MM.1S (cell line): ENCODE measurements around the gene RAPGEF2.

Experiments used
- DNase-seq: peaks from one replicate; pipeline ENCODE4 v3.0.0-alpha.2; 2015
- H2AFZ ChIP-seq: fragments of 300-600 bp; sonication (generic); 2 replicates; pipeline ENCODE4 v1.6.0; 2016; ENCODE audit warnings: antibody characterized with exemption, low read length
- H3F3A ChIP-seq: fragments of 300-600 bp; sonication (generic); 2 replicates; pipeline ENCODE4 v1.6.1; 2016; ENCODE audit warnings: mild to moderate bottlenecking, antibody characterized with exemption, low read length, moderate library complexity, mixed read lengths; ENCODE audit not compliant: insufficient read depth
- H3K27ac ChIP-seq: fragments of 300-600 bp; sonication (generic); 2 replicates; pipeline ENCODE4 v1.5.1; 2016; ENCODE audit warnings: mild to moderate bottlenecking, low read length
- H3K27me3 ChIP-seq: fragments of 300-600 bp; sonication (generic); replicated peaks from 2 replicates; pipeline ENCODE4 v1.6.0; 2016; ENCODE audit warnings: low read length; ENCODE audit not compliant: insufficient read depth
- H3K36me3 ChIP-seq: fragments of 300-600 bp; sonication (generic); replicated peaks from 2 replicates; pipeline ENCODE4 v1.6.1; 2016; ENCODE audit warnings: mild to moderate bottlenecking, low read length, mixed read lengths; ENCODE audit not compliant: insufficient read depth
- H3K4me1 ChIP-seq: fragments of 300-600 bp; sonication (generic); 2 replicates; pipeline ENCODE4 v1.6.1; 2016; ENCODE audit warnings: low read length, mixed read lengths
- H3K4me2 ChIP-seq: fragments of 300-600 bp; sonication (generic); 2 replicates; pipeline ENCODE4 v1.6.0; 2016; ENCODE audit warnings: low read depth, low read length
- H3K4me3 ChIP-seq: fragments of 300-600 bp; sonication (generic); 2 replicates; pipeline ENCODE4 v1.5.1; 2016; ENCODE audit warnings: low read length, mixed read lengths
- H3K79me2 ChIP-seq: fragments of 300-600 bp; sonication (generic); 2 replicates; pipeline ENCODE4 v1.6.1; 2016; ENCODE audit warnings: mixed run types, low read length, mixed read lengths
- H3K9ac ChIP-seq: fragments of 300-600 bp; sonication (generic); 2 replicates; pipeline ENCODE4 v1.6.1; 2016; ENCODE audit warnings: low read length, mixed read lengths
- H3K9me2 ChIP-seq: fragments of 300-600 bp; sonication (generic); replicated peaks from 2 replicates; pipeline ENCODE4 v1.6.1; 2016; ENCODE audit warnings: mild to moderate bottlenecking, low read length, mixed read lengths; ENCODE audit not compliant: insufficient read depth
- H3K9me3 ChIP-seq: fragments of 300-600 bp; sonication (generic); replicated peaks from 2 replicates; pipeline ENCODE4 v1.6.1; 2016; ENCODE audit warnings: mild to moderate bottlenecking, low read length, mixed read lengths; ENCODE audit not compliant: insufficient read depth
- H4K20me1 ChIP-seq: fragments of 300-600 bp; sonication (generic); 2 replicates; pipeline ENCODE4 v1.6.1; 2016; ENCODE audit warnings: mild to moderate bottlenecking, low read length, moderate library complexity, mixed read lengths; ENCODE audit not compliant: insufficient read depth
- CTCF ChIP-seq: fragments of 300-600 bp; sonication (generic); IDR thresholded peaks from 2 replicates; pipeline ENCODE4 v1.5.1; 2016; ENCODE audit warnings: antibody characterized with exemption, low read length, mixed read lengths
- EZH2 ChIP-seq: fragments of 300-600 bp; sonication (generic); optimal IDR thresholded peaks from 2 replicates; pipeline ENCODE3; 2017; ENCODE audit warnings: low read depth, mild to moderate bottlenecking, antibody characterized with exemption, low read length, mixed read lengths
- EZH2phosphoT487 ChIP-seq: fragments of 300-600 bp; sonication (generic); IDR thresholded peaks from 2 replicates; pipeline ENCODE4 v1.6.1; 2018; ENCODE audit warnings: antibody characterized with exemption, low read length

Gene RAPGEF2

DNA sequence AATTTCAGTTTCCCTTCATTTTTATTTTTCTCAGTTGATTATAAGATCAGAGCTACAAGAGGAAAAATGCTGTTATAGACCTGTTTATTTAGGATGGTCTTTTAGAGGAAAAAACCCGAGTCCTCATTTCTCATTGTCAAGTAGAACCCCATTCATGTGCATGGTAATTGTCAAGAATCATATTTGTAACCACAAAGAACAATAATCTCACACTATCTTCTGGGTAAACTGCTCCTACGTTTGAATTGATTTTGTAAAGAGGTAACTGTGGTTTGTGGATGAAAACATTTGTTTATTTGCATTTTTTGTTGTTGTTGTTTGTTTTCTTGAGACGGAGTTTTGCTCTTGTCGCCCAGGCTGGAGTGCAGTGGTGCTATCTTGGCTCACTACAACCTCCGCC, 23.8 kb downstream of the RAPGEF2 start:
- peaks cover 23% of the 10 kb centered on the region; the same call in 1 of the 2 replicates for H3K79me2 ChIP-seq
- no peaks in the 10 kb centered on the region for H3K9me2 ChIP-seq
- H3K9me3 ChIP-seq = no peaks in the 10 kb centered on the region
- peaks cover 7% of the 10 kb centered on the region; the same call in 1 of the 2 replicates for H3K4me1 ChIP-seq
- H3K4me3 ChIP-seq = no peak overlapping the region
- H3K27me3 ChIP-seq = no peaks in the 10 kb centered on the region
- H3F3A ChIP-seq = no peaks in the 10 kb centered on the region
- no peak overlapping the region for H3K4me2 ChIP-seq
- H3K9ac ChIP-seq = no peak overlapping the region
- no peak for DNase-seq
- H4K20me1 ChIP-seq = no peaks in the 10 kb centered on the region; the same call in 1 of the 2 replicates
- no peak overlapping the region for H3K27ac ChIP-seq
- no peaks in the 10 kb centered on the region for H3K36me3 ChIP-seq
- TF ChIP-seq CTCF (no peak), EZH2 (no peak), EZH2phosphoT487 (no peak)
- H2AFZ ChIP-seq = no peak overlapping the region

GRCh38 chr4:159127745-159128518, 25.1 kb downstream of the RAPGEF2 start:
- Histone ChIP-seq H3K9me3 (no peaks in the 10 kb centered on the region), H3K79me2 (peaks cover 30% of the 10 kb centered on the region; the same call in 1 of the 2 replicates), H3K9me2 (no peaks in the 10 kb centered on the region), H2AFZ (no peak overlapping the region), H3K27ac (no peak overlapping the region), H3F3A (no peaks in the 10 kb centered on the region), H3K9ac (no peak overlapping the region), H3K4me2 (no peak overlapping the region), H3K4me1 (peaks cover 7% of the 10 kb centered on the region; the same call in 1 of the 2 replicates), H4K20me1 (no peaks in the 10 kb centered on the region; the same call in 1 of the 2 replicates), H3K36me3 (no peaks in the 10 kb centered on the region), H3K27me3 (no peaks in the 10 kb centered on the region), H3K4me3 (no peak overlapping the region)
- no peak for DNase-seq
- TF ChIP-seq EZH2phosphoT487 (no peak), EZH2 (no peak), CTCF (no peak)

DNA sequence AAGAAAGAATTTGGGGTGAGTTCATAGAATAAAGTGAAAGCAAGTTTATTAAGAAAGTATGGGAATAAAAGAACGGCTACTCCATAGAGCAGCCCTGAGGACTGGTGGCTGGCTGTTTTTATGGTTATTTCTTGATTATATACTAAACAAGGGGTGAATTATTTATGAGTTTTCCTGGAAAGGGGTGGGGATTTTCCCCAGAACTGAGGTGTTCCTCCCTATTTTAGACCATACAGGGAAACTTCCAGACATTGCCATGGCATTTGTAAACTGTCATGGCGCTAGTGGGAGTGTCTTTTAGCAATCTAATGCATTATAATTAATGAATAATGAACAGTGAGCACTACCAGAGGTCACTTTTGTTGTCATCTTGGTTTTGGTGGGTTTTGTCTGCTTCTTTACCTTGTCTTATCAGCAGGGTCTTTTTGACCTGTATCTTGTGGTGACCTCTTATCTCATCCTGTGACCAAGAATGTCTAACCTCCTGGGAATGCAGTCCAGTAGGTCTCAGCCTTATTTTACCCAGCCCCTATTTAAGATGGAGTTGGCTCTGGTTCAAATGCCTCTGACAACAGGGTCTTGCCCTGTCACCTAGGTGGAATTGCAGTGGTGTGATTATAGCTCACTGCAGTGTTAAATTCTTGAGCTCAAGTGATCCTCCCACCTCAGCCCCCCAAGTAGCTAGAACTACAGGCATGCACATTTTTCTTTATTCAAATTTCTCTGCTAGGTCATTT, 27.1 kb downstream of the RAPGEF2 start:
- no peaks in the 10 kb centered on the region for H3F3A ChIP-seq
- H3K36me3 ChIP-seq = no peaks in the 10 kb centered on the region
- H3K79me2 ChIP-seq = peaks cover 32% of the 10 kb centered on the region; the same call in 1 of the 2 replicates
- no peaks in the 10 kb centered on the region for H3K9me2 ChIP-seq
- peaks cover 15% of the 10 kb centered on the region for H3K4me1 ChIP-seq
- DNase-seq = no peak
- H3K4me3 ChIP-seq = no peak overlapping the region
- no peaks in the 10 kb centered on the region for H3K27me3 ChIP-seq
- TF ChIP-seq EZH2 (no peak), EZH2phosphoT487 (no peak), CTCF (no peak)
- no peaks in the 10 kb centered on the region; the same call in 1 of the 2 replicates for H4K20me1 ChIP-seq
- no peaks in the 10 kb centered on the region for H3K9me3 ChIP-seq
- H3K9ac ChIP-seq = no peak overlapping the region
- no peak overlapping the region for H3K4me2 ChIP-seq
- no peak overlapping the region for H2AFZ ChIP-seq
- H3K27ac ChIP-seq = no peak overlapping the region
